Aorta (tissue), 5 donors: ENCODE results near the gene CD300LF. TPM values are rescaled to one million over a fixed set of nuclear protein-coding genes. Genes with fewer than 3 reads are reported as not detected.

Experiments
- ATAC-seq: fragments of 200-7000 bp; cut with Tn5 transposase; one replicate; pipeline ENCODE4 v1.9.1; 2022; ENCODE audit warnings: moderate library complexity; ENCODE audit not compliant: low FRiP score
- DNase-seq, 2 donors: peaks; one replicate each; pipeline ENCODE4 v3.0.0-alpha.2; 2020
- H3K27ac ChIP-seq, 2 donors: one replicate each; pipeline ENCODE4 v1.5.1; 2013; ENCODE audit warnings: low read length in 2 of 2, mild to moderate bottlenecking in 2 of 2, moderate library complexity in 2 of 2, control low read depth in 1 of 2, inconsistent platforms in 1 of 2, low read depth in 1 of 2
- H3K27me3 ChIP-seq, 2 donors: one replicate each; pipeline ENCODE4 v1.6.1; 2013; ENCODE audit warnings: control low read depth in 1 of 2, low read length in 1 of 2, mild to moderate bottlenecking in 1 of 2, moderate library complexity in 1 of 2; ENCODE audit not compliant: insufficient read depth in 2 of 2, control insufficient read depth in 1 of 2
- H3K36me3 ChIP-seq, 2 donors: one replicate each; pipeline ENCODE4 v1.6.1; 2013; ENCODE audit warnings: control low read depth in 1 of 2, low read length in 1 of 2, mild to moderate bottlenecking in 1 of 2; ENCODE audit not compliant: insufficient read depth in 2 of 2, control insufficient read depth in 1 of 2
- H3K4me1 ChIP-seq, 2 donors: one replicate each; pipeline ENCODE4 v1.6.1; 2013; ENCODE audit warnings: low read length in 2 of 2, control low read depth in 1 of 2, mild to moderate bottlenecking in 1 of 2, moderate library complexity in 1 of 2; ENCODE audit not compliant: insufficient read depth in 2 of 2, control insufficient read depth in 1 of 2
- H3K4me3 ChIP-seq, 2 donors: one replicate each; pipeline ENCODE4 v1.5.1; 2013; ENCODE audit warnings: low read length in 2 of 2, control low read depth in 1 of 2, mild to moderate bottlenecking in 1 of 2
- H3K9me3 ChIP-seq: one replicate; pipeline ENCODE4 v1.6.1; 2013; ENCODE audit warnings: mild to moderate bottlenecking, low read length; ENCODE audit not compliant: control insufficient read depth
- WGBS, 2 donors: extraction: QIAGEN DNeasy Blood & Tissue Kit; methylation state at CpG; one replicate each; pipeline ENCODE4 v1.1.7; 2013; 5-methylcytosine and 5-hydroxymethylcytosine counted together
- intact Hi-C, 2 donors: fragments of 100-400 bp; cut with DNase I; formaldehyde crosslinking; loops; one replicate each; pipeline versions ENCODE4 v1.14.2 to v1.15.0; 2022
- microRNA-seq, 2 donors: library from miRNA; unstranded; fragments of <30 nt; microRNA quantifications; one replicate each; pipeline ENCODE4 v1.2.0, GENCODE V29; 2020
- polyA plus RNA-seq, 2 donors: library from polyadenylated mRNA; stranded (reverse); fragments of 200-250 nt; gene quantifications; one replicate each; pipeline ENCODE4 v1.2.3, GENCODE V29; 2013
- total RNA-seq, 2 donors: library from RNA; stranded (reverse); fragmentation: NEBNext Ultra II Directional; extraction: Animal tissue kit (Norgen Biotek cat#: 25700); gene quantifications; one replicate each; pipeline ENCODE4 v1.2.1, GENCODE V29; 2021
- donor health status: healthy with polysubstance abuse.
- donor health status: Bipolar disorder and iron deficiency.
- donor health status: DM: no; HTN: no; CAD: no.
- donor health status: DM: no; HTN: no; CAD: no.
- donor health status: DM: yes; HTN: yes; CAD: no.

Gene CD300LF
- total and polyA plus RNA-seq, 4 donors, result 0.61 to 2.2 (median 1.6) TPM

- 80 to 88% methylated on average over 3 of the region's 3 CpGs for WGBS, 2 donors
- intact Hi-C loops, result no loop called here
Observed at GRCh38 chr17:74652020-74652419, 60.7 kb downstream of the CD300LF start.

DNA sequence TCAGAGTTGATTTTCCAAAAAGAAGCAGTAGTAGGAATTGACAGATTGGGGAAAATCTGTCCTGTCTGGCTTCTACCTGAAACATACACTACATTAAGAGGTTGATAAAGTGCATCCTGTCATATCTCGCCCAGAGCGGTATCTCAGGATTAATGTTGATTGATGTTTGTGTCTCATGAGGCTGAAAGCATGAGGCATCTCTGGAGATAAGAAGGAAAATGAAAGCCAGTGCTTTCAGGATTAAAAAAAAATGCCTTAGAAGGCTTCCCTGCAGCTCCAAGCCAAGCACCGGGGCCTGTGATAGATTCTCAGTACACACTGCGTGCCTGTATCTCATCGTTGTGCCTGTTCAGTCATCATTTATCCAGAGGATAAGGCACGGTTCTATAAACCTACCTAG, 62.8 kb downstream of the CD300LF start:
- Histone ChIP-seq H3K4me1 (no peaks in the 10 kb centered on the region), H3K4me3 (no peak overlapping the region), H3K9me3 (no peaks in the 10 kb centered on the region), H3K27me3 (no peaks in the 10 kb centered on the region), H3K27ac (no peak overlapping the region), H3K36me3 (no peaks in the 10 kb centered on the region)
- ATAC-seq, result no peak
- no peak for DNase-seq
- 62 to 64% methylated on average over 6 of the region's 6 CpGs for WGBS, 2 donors
- intact Hi-C loops, result no loop called here

More at GRCh38 chr17:74652020-74652419, 60.7 kb downstream of the CD300LF start:
- no peaks in the 10 kb centered on the region for H3K9me3 ChIP-seq
- no peak overlapping the region for H3K27ac ChIP-seq
- no peaks in the 10 kb centered on the region for H3K36me3 ChIP-seq
- ATAC-seq (no peak), DNase-seq (no peak)
- no peak overlapping the region for H3K4me3 ChIP-seq
- no peaks in the 10 kb centered on the region for H3K27me3 ChIP-seq
- no peaks in the 10 kb centered on the region for H3K4me1 ChIP-seq

GRCh38 chr17:74647871-74648672, 64.7 kb downstream of the CD300LF start:
- intact Hi-C loops, result no loop called here
- no peaks in the 10 kb centered on the region for H3K9me3 ChIP-seq
- H3K4me1 ChIP-seq, result no peaks in the 10 kb centered on the region
- WGBS, 2 donors, result 52 to 65% methylated on average over 9 of the region's 9 CpGs
- no peak overlapping the region for H3K4me3 ChIP-seq
- ATAC-seq, result no peak
- H3K27ac ChIP-seq, result no peak overlapping the region
- DNase-seq, result no peak
- H3K27me3 ChIP-seq, result no peaks in the 10 kb centered on the region
- no peaks in the 10 kb centered on the region for H3K36me3 ChIP-seq

DNA sequence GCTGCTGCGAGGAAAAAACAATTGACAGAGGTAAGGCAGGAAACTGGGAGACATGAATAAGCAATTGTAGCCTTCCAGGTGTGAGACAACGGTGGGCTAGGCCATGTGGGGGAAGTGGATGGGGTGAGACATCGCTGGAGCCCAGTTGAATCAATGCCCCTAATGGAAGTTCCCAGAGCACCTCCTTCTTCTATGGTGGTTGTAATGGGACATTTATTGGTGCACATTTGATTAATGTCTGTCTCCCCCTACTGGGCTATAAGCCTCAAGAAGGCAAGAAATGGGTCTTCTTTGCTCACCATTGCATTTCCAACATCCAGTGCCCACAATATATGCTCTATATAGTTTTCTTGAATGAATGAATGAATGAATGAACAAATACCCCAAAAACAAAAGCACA, 66.5 kb downstream of the CD300LF start:
- intact Hi-C loops, result no loop called here

DNA sequence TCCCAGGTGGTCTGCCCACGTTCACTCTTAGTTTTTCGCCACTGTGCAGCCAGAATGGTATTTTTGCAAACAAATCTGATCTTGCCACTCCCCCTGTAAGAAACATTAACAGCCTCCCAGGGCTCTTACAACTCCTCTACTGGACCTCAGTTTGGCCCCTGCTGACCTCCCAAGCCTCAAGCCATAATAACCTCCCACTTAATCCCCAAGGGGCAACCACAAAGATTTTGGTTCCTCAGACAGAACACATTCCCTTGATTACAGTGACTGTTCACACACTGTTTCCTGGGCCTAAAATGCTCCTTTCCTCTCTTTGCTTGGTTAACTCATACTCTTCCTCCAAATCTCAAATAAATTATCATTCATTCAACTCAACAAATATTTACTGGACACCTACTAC, 67.7 kb downstream of the CD300LF start:
- 51 to 67% methylated on average over 2 of the region's 2 CpGs for WGBS, 2 donors
- ATAC-seq (no peak), DNase-seq (no peak)
- intact Hi-C loops, result no loop called here
- Histone ChIP-seq H3K27me3 (no peaks in the 10 kb centered on the region), H3K36me3 (no peaks in the 10 kb centered on the region), H3K4me3 (no peak overlapping the region), H3K4me1 (no peaks in the 10 kb centered on the region), H3K9me3 (no peaks in the 10 kb centered on the region), H3K27ac (no peak overlapping the region)

More for the DNA sequence above, 66.5 kb downstream of the CD300LF start:
- ATAC-seq (no peak), DNase-seq (no peak)
- Histone ChIP-seq H3K4me3 (no peak overlapping the region), H3K27me3 (no peaks in the 10 kb centered on the region), H3K4me1 (no peaks in the 10 kb centered on the region), H3K36me3 (no peaks in the 10 kb centered on the region), H3K9me3 (no peaks in the 10 kb centered on the region), H3K27ac (no peak overlapping the region)
- WGBS, 2 donors, result 70 to 72% methylated on average over 3 of the region's 3 CpGs

DNA sequence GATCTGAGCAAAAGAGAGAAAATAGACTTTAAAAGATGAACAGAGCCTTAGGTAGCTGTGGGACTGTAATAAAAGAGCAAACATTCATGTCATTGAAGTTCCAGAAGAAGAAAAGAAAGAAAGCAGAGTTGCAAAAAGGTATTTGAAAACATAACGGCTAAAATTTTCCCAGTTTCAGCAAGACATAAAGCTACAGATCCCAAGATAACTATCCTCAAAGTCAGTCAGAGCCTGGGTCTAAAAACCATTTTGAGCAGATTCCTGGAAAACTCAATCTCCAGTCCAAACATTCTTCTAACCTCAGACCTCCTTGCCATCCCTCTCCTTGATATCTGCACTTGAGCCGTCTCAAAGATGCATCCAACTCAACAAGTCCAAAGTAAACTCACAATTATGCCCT, 68.3 kb downstream of the CD300LF start:
- Histone ChIP-seq H3K27ac (no peak overlapping the region), H3K9me3 (no peaks in the 10 kb centered on the region), H3K36me3 (no peaks in the 10 kb centered on the region), H3K4me3 (no peak overlapping the region), H3K27me3 (no peaks in the 10 kb centered on the region), H3K4me1 (no peaks in the 10 kb centered on the region)
- DNase-seq (no peak), ATAC-seq (no peak)
- WGBS, 2 donors, result 78 to 81% methylated on average over 2 of the region's 2 CpGs
- intact Hi-C loops, result no loop called here

Small RNA genes within 50 kb of the gene (microRNA-seq; reads per million reads assigned to microRNA genes)
- gene MIR3615, result 8.9 to 141 reads per million in 2 donors

Other genes with a start within 250 kb of the CD300LF start
- gene CD300A, start 246.3 kb downstream of the CD300LF start, total RNA-seq, result 10 to 100 TPM; 10.3 to 10.4 TPM
- 1 to 10 TPM; 2.6 to 9.1 TPM for gene CD300A, start 246.3 kb downstream of the CD300LF start, polyA plus RNA-seq
- gene CD300LB, start 181.4 kb downstream of the CD300LF start, total RNA-seq, result 1 to 10 TPM; 1.3 to 1.6 TPM
- 1 to 10 TPM in 1 of 2 donors, not detected in 1; 1.1 TPM for gene CD300LB, start 181.4 kb downstream of the CD300LF start, polyA plus RNA-seq
- gene CD300C, start 166.8 kb downstream of the CD300LF start, total RNA-seq, result 1 to 10 TPM; 2.2 to 2.9 TPM
- gene CD300C, start 166.8 kb downstream of the CD300LF start, polyA plus RNA-seq, result under 1 TPM; 0.28 to 0.88 TPM
- not detected for gene CD300H, start 145.4 kb downstream of the CD300LF start, total RNA-seq
- not detected for gene CD300H, start 145.4 kb downstream of the CD300LF start, polyA plus RNA-seq
- gene CD300LD, start 120.6 kb downstream of the CD300LF start, total RNA-seq, result not detected
- under 1 TPM in 1 of 2 donors, not detected in 1; 0.75 TPM for gene CD300LD, start 120.6 kb downstream of the CD300LF start, polyA plus RNA-seq
- 1 to 10 TPM; 2.8 to 4.3 TPM for gene CD300E, start 89.2 kb downstream of the CD300LF start, total RNA-seq
- under 1 TPM in 1 of 2 donors, not detected in 1; 0.18 TPM for gene CD300E, start 89.2 kb downstream of the CD300LF start, polyA plus RNA-seq
- gene RAB37, start 24.3 kb upstream of the CD300LF start, total RNA-seq, result 1 to 10 TPM; 1.4 to 3.4 TPM
- gene RAB37, start 24.3 kb upstream of the CD300LF start, polyA plus RNA-seq, result 1 to 10 TPM; 1.5 to 2.4 TPM
- gene NHERF1, start 35.7 kb upstream of the CD300LF start, total RNA-seq, result 10 to 100 TPM; 17.6 to 21.1 TPM
- gene NHERF1, start 35.7 kb upstream of the CD300LF start, polyA plus RNA-seq, result 10 to 100 TPM; 10.6 to 84.4 TPM
- 10 to 100 TPM; 44.5 to 46.3 TPM for gene NAT9, start 63.4 kb upstream of the CD300LF start, total RNA-seq
- 10 to 100 TPM; 12.1 to 59.9 TPM for gene NAT9, start 63.4 kb upstream of the CD300LF start, polyA plus RNA-seq
- 1 to 10 TPM in 1 of 2 donors, under 1 TPM in 1; 0.19 to 1.6 TPM for gene GRIN2C, start 147.0 kb upstream of the CD300LF start, total RNA-seq
- under 1 TPM in 1 of 2 donors, not detected in 1; 0.03 TPM for gene GRIN2C, start 147.0 kb upstream of the CD300LF start, polyA plus RNA-seq
- 1 to 10 TPM; 4.0 to 6.6 TPM for gene FDXR, start 160.1 kb upstream of the CD300LF start, total RNA-seq
- gene FDXR, start 160.1 kb upstream of the CD300LF start, polyA plus RNA-seq, result 10 to 100 TPM in 1 of 2 donors, 1 to 10 TPM in 1; 8.1 to 18.1 TPM
- gene FADS6, start 180.7 kb upstream of the CD300LF start, total RNA-seq, result not detected
- gene FADS6, start 180.7 kb upstream of the CD300LF start, polyA plus RNA-seq, result 1 to 10 TPM in 1 of 2 donors, not detected in 1; 4.1 TPM
- not detected for gene USH1G, start 210.3 kb upstream of the CD300LF start, total RNA-seq
- gene USH1G, start 210.3 kb upstream of the CD300LF start, polyA plus RNA-seq, result under 1 TPM in 1 of 2 donors, not detected in 1; 0.13 TPM
- gene OTOP2, start 211.3 kb upstream of the CD300LF start, total RNA-seq, result not detected
- gene OTOP2, start 211.3 kb upstream of the CD300LF start, polyA plus RNA-seq, result under 1 TPM in 1 of 2 donors, not detected in 1; 0.25 TPM
- gene OTOP3, start 223.0 kb upstream of the CD300LF start, total RNA-seq, result not detected
- 1 to 10 TPM in 1 of 2 donors, not detected in 1; 1.8 TPM for gene OTOP3, start 223.0 kb upstream of the CD300LF start, polyA plus RNA-seq